ENCODE data around the gene FAM170B.

Gene FAM170B

GRCh38 chr10:49081547-49082275 is 52.1 kb downstream of the FAM170B start:
- in situ Hi-C loops (cut with MboI; ENCODE audit: low sequenced_read_pairs) = no loop called here

Data from HL-60/S4 treated with retinoic acid at 250 ng/mL for 4 days and 3 days (cell line).